HL-60 (cell line): ENCODE measurements around the gene SMURF1.

Source experiments
- DNase-seq, 2 experiments: peaks; one replicate each; pipeline ENCODE4 v3.0.0-alpha.2; 2010 to 2020; ENCODE audit warnings: low read depth in 1 of 2, low spot score in 1 of 2
- H3K27ac ChIP-seq: fragments of 250-450 bp; sonication (Bioruptor Pico); replicated peaks from 2 replicates; pipeline ENCODE4 v1.5.1; 2020; ENCODE audit warnings: mild to moderate bottlenecking, moderate library complexity
- H3K27me3 ChIP-seq: fragments of 250-450 bp; sonication (Bioruptor Pico); 2 replicates; pipeline ENCODE4 v1.5.1; 2021; ENCODE audit warnings: mild to moderate bottlenecking, moderate library complexity; ENCODE audit not compliant: insufficient read depth, poor library complexity, severe bottlenecking
- H3K4me3 ChIP-seq: replicated peaks from 2 replicates; pipeline ENCODE4 v1.5.1; 2011; ENCODE audit warnings: mild to moderate bottlenecking, control low read depth, low read length; ENCODE audit not compliant: insufficient read depth
- CTCF ChIP-seq: IDR thresholded peaks from one replicate; pipeline ENCODE4 v1.5.1; 2011; ENCODE audit warnings: low read length, control low read depth, inconsistent platforms; ENCODE audit not compliant: insufficient read depth
- GABPA ChIP-seq: IDR thresholded peaks from 2 replicates; pipeline ENCODE4 v1.6.1; 2012; ENCODE audit warnings: low read depth
- POLR2AphosphoS5 ChIP-seq: IDR thresholded peaks from 2 replicates; pipeline ENCODE4 v1.6.1; 2012; ENCODE audit warnings: low read depth
- REST ChIP-seq: IDR thresholded peaks from 2 replicates; pipeline ENCODE4 v1.6.1; 2012; ENCODE audit warnings: low read depth; ENCODE audit not compliant: insufficient replicate concordance
- SPI1 ChIP-seq: IDR thresholded peaks from 2 replicates; pipeline ENCODE4 v1.6.1; 2012; ENCODE audit warnings: low read depth, mild to moderate bottlenecking, borderline replicate concordance

Gene SMURF1

GRCh38 chr7:99111591-99111990 is 32.3 kb downstream of the SMURF1 start:
- no peaks in the 10 kb centered on the region for H3K27me3 ChIP-seq
- no peak overlapping the region for H3K4me3 ChIP-seq
- no peak for DNase-seq
- no peak overlapping the region; the same call in 1 of the 2 replicates for H3K27ac ChIP-seq
- no peak for TF ChIP-seq POLR2AphosphoS5
- no peak for TF ChIP-seq GABPA
- TF ChIP-seq CTCF: no peak
- TF ChIP-seq SPI1: no peak

DNA sequence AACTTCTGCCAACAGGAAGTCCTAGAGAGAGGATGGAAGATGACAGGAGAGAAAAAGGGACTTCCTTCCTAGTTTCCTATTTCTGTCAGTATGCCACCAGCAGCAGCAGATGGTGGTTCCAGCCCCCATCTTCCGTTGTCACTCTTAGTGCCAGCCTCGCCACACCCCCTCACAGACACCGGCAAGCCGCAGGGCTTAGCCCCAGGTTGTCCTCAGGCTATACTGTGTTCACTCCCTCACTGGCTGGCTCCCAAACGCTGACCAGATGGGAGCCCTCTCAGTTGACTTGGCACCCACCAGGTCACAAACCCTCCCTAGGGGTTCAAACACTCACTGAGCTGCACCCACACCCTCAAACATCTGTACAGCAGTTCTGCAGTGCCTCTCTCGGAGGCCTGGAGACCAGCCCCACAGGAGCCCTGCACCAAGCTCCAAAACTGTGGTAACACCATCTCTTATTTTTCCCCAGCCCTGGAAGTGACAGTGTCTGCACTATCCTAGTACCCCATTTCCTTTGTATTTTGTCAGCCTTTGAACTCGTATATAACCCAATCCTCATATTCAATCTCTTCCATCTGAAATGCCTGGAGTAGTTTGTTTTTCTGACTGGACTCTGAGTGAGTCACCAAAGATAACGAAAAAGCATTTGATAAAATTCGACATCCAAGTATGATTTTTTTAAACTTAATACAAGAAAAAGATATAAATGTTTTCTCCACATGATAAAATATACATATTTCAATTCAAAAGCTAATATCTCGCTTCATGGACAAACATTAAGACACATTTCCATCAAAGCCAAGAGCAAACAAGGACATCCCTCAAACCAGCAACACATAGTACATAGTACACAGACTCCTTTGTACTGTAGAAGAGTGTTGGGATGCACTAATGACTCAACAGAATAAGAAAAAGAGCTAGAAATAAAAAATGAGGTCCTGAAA is 34.5 kb downstream of the SMURF1 start:
- peak in 1 of 2 experiments; percentile 52 for DNase-seq
- no peak overlapping the region for H3K4me3 ChIP-seq
- no peak overlapping the region for H3K27ac ChIP-seq
- H3K27me3 ChIP-seq: no peaks in the 10 kb centered on the region
- TF ChIP-seq SPI1 (peak; percentile 69; the same call in 1 of the 2 replicates), CTCF (no peak), REST (no peak), POLR2AphosphoS5 (0 out of 2 replicates have a peak, but pooled peaks have one; percentile 20), GABPA (no peak)

- DNase-seq: no peak
- Histone ChIP-seq H3K27ac (no peak overlapping the region), H3K27me3 (no peaks in the 10 kb centered on the region), H3K4me3 (no peak overlapping the region)
- TF ChIP-seq GABPA (no peak), SPI1 (no peak), CTCF (no peak), REST (no peak), POLR2AphosphoS5 (no peak)
Measured at GRCh38 chr7:99108613-99109012, 35.3 kb downstream of the SMURF1 start.
